A549 treated with AZD2906 at 1 μM for 4 hours (cell line): ENCODE results near the gene SCN3A. TPM values are rescaled to one million over a fixed set of nuclear protein-coding genes. Genes with fewer than 3 reads are reported as not detected.

Source experiments
- total RNA-seq: library from RNA; stranded (reverse); fragments of 200-300 nt; extraction: Qiagen RNA extraction; gene quantifications from 5 replicates; pipeline ENCODE4 v1.2.3, GENCODE V29; 2022

The SCN3A gene
- total RNA-seq, result 0.02 to 0.09 TPM (median 0.02 TPM) in 3 of 5 replicates, not detected in the others

GRCh38 chr2:165203689-165204559 is at the start of gene SCN3A:
TSS of gene SCN3A (minus strand) at chr2:165204050. CDS start at chr2:165176394, 27,656 bp downstream.

GRCh38 chr2:165239230-165239629 is 35.4 kb upstream of the SCN3A start, which contains the start of gene SCN2A:
TSS of gene SCN2A (plus strand) at chr2:165239414. CDS start at chr2:165295824, 56,410 bp downstream.

Other genes with a start within 250 kb of the SCN3A start
- gene SLC38A11, start 248.5 kb downstream of the SCN3A start, total RNA-seq, result 0.02 to 0.22 TPM (median 0.08 TPM) in 3 of 5 replicates, not detected in the others
- gene SCN2A, start 35.4 kb upstream of the SCN3A start, total RNA-seq, result 0.03 TPM in 1 of 5 replicates, not detected in the others